Glutamatergic neuron (in vitro differentiated cells): ENCODE data around the gene GPR68. TPM values are rescaled to one million over a fixed set of nuclear protein-coding genes. Genes with fewer than 3 reads are reported as not detected.

ENCODE experiments used
- DNase-seq: peaks from one replicate; pipeline ENCODE4 v3.0.0; 2022
- H3K27ac Mint-ChIP-seq: one replicate; pipeline ENCODE4 v1.8.0; 2020; ENCODE audit warnings: mild to moderate bottlenecking, mixed read lengths, inconsistent platforms; ENCODE audit not compliant: unreplicated experiment
- H3K27me3 Mint-ChIP-seq: one replicate; pipeline ENCODE4 v1.8.0; 2020; ENCODE audit warnings: mild to moderate bottlenecking, moderate library complexity, mixed read lengths, inconsistent platforms; ENCODE audit not compliant: unreplicated experiment
- H3K36me3 Mint-ChIP-seq: one replicate; pipeline ENCODE4 v1.8.0; 2020; ENCODE audit warnings: mild to moderate bottlenecking, mixed read lengths, inconsistent platforms; ENCODE audit not compliant: unreplicated experiment
- H3K4me1 Mint-ChIP-seq: one replicate; pipeline ENCODE4 v1.8.0; 2020; ENCODE audit warnings: mild to moderate bottlenecking, low read depth, mixed read lengths, inconsistent platforms; ENCODE audit not compliant: unreplicated experiment
- H3K4me3 Mint-ChIP-seq: one replicate; pipeline ENCODE4 v1.8.0; 2020; ENCODE audit warnings: mild to moderate bottlenecking, mixed read lengths, inconsistent platforms; ENCODE audit not compliant: unreplicated experiment
- H3K9me3 Mint-ChIP-seq: one replicate; pipeline ENCODE4 v1.8.0; 2020; ENCODE audit warnings: mild to moderate bottlenecking, moderate library complexity, mixed read lengths, inconsistent platforms; ENCODE audit not compliant: unreplicated experiment
- total RNA-seq: library from RNA; stranded (reverse); fragmentation: NEBNext Ultra II Directional; extraction: Animal tissue kit (Norgen Biotek cat#: 25700); gene quantifications from one replicate; pipeline ENCODE4 v1.2.1, GENCODE V29; 2021; ENCODE audit not compliant: unreplicated experiment
- TF ChIP-seq, protein P1 (sequence below): fragments of 200-600 bp; sonication (generic); IDR thresholded peaks from one replicate; pipeline ENCODE4 v1.5.0; 2021; ENCODE audit not compliant: partially characterized antibody, unreplicated experiment

The GPR68 gene
- total RNA-seq, 1 donor from 2014 or later, result not detected

DNA sequence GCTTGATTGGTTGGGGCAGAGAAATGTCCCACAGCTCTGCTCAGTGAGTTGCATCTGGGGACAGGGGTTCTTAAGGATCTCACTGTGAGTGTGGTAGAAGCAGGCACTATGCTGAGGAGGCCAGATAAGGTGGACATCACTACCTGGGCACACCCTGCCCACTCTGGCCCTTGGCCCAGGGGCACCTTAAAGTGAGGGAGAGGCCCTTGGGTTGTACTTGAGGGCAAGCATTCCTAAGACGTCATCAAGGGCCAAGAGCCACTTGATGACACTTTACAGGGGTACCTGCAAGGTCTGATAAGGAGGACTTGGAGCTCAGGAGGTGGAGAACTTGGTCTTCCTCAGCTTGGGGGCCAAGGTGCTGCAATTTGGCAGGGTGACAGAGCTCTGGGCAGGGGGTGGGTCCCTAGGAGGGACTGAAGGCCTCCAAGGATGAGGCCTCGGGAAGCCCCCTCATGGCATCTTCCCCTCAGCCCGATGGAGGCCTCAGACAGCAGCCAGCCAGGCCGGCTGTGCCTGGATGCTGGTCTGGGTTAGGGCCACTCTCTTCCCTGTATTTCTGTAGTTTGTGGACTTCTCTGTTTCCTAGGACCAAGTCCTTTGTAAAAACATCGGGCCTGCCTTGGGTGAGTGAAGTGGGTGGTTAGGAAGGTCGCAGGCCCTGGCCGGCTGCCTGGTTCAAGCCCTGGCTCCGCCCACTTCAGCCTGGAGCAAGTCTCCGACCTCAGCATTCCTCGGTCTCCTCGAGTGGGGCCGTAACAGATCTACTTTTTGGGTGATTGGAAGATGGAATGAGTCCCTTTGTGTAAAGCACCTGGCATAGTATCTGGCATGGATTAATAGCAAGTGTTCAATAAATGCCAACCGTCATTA, 24.8 kb downstream of the GPR68 start:
- Mint-ChIP-seq H3K4me1 (no peaks in the 10 kb centered on the region), H3K27ac (peak overlapping the region; percentile 17), H3K27me3 (no peaks in the 10 kb centered on the region), H3K9me3 (peaks cover 2% of the 10 kb centered on the region), H3K36me3 (no peaks in the 10 kb centered on the region), H3K4me3 (no peak overlapping the region)
- no peak for DNase-seq
- TF ChIP-seq, protein P1, sequence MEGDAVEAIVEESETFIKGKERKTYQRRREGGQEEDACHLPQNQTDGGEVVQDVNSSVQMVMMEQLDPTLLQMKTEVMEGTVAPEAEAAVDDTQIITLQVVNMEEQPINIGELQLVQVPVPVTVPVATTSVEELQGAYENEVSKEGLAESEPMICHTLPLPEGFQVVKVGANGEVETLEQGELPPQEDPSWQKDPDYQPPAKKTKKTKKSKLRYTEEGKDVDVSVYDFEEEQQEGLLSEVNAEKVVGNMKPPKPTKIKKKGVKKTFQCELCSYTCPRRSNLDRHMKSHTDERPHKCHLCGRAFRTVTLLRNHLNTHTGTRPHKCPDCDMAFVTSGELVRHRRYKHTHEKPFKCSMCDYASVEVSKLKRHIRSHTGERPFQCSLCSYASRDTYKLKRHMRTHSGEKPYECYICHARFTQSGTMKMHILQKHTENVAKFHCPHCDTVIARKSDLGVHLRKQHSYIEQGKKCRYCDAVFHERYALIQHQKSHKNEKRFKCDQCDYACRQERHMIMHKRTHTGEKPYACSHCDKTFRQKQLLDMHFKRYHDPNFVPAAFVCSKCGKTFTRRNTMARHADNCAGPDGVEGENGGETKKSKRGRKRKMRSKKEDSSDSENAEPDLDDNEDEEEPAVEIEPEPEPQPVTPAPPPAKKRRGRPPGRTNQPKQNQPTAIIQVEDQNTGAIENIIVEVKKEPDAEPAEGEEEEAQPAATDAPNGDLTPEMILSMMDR, result no peak

- Mint-ChIP-seq H3K4me1 (no peaks in the 10 kb centered on the region), H3K9me3 (peaks cover 2% of the 10 kb centered on the region), H3K27ac (no peak overlapping the region), H3K4me3 (no peak overlapping the region), H3K27me3 (no peaks in the 10 kb centered on the region), H3K36me3 (no peaks in the 10 kb centered on the region)
- no peak for DNase-seq
- TF ChIP-seq, protein P1, result no peak
These were observed 26.5 kb downstream of the GPR68 start for GRCh38 chr14:91218014-91218413.

GRCh38 chr14:91216731-91217226, 27.7 kb downstream of the GPR68 start:
- Mint-ChIP-seq H3K9me3 (peaks cover 2% of the 10 kb centered on the region), H3K4me1 (no peaks in the 10 kb centered on the region), H3K4me3 (no peak overlapping the region), H3K27me3 (no peaks in the 10 kb centered on the region), H3K36me3 (no peaks in the 10 kb centered on the region), H3K27ac (no peak overlapping the region)
- TF ChIP-seq, protein P1, result no peak
- DNase-seq, result no peak

- Mint-ChIP-seq H3K4me3 (no peak overlapping the region), H3K9me3 (no peaks in the 10 kb centered on the region), H3K27me3 (no peaks in the 10 kb centered on the region), H3K27ac (no peak overlapping the region), H3K36me3 (peaks cover 10% of the 10 kb centered on the region), H3K4me1 (no peaks in the 10 kb centered on the region)
- TF ChIP-seq, protein P1, result no peak
- no peak for DNase-seq
These were observed 29.1 kb downstream of the GPR68 start for GRCh38 chr14:91215381-91215780.

GRCh38 chr14:91214306-91214705, 30.2 kb downstream of the GPR68 start:
- Mint-ChIP-seq H3K9me3 (no peaks in the 10 kb centered on the region), H3K36me3 (peaks cover 10% of the 10 kb centered on the region), H3K27ac (no peak overlapping the region), H3K4me1 (no peaks in the 10 kb centered on the region), H3K4me3 (no peak overlapping the region), H3K27me3 (no peaks in the 10 kb centered on the region)
- TF ChIP-seq, protein P1, result no peak
- DNase-seq, result no peak
